ENCODE measurements around the gene ATP1B1. TPM values are rescaled to one million over a fixed set of nuclear protein-coding genes. Genes with fewer than 3 reads are reported as not detected.

ATP1B1 gene
- 26.1 TPM for polyA plus RNA-seq (2012; ENCODE audit: insufficient read length, low read depth)

DNA sequence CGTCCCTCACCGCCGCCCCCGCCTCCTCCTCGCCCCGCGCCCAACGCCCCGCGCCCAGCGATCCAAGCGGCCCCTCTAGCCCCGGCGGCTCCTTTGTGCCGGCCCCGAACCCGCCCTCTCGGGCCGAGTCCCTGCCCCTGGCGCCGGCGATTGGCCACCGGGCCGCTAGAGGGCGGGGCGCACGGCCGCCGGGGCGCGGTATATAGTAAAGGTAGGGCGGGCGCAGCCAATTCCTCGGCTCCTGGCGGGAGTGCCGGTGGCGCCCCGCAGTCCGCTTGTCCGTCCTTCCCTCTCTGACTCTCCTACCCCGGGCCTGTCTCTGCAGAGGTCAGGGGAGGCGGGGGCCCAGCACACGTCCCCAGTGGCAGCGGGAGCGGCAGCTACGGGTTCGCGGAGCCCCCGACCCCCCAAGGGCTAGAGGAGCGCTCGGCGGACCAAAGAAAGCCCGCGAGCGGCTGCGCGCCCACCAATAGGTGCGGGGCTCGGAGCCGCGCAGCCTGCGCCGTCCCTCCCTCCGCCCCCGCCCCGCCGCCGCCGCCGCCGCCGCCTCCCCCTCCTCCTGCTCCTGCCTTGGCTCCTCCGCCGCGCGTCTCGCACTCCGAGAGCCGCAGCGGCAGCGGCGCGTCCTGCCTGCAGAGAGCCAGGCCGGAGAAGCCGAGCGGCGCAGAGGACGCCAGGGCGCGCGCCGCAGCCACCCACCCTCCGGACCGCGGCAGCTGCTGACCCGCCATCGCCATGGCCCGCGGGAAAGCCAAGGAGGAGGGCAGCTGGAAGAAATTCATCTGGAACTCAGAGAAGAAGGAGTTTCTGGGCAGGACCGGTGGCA, at the start of gene ATP1B1:
Gene ATP1B1, plus strand, starts transcription at position 596 of the 826 bp plus-strand sequence. Its CDS starts 140 bp downstream, at position 736.
- TF ChIP-seq POLR2AphosphoS5 (IDR thresholded peaks at IDR 0.05; ENCODE audit: low read depth, low read length) (peak; percentile 89), TAF1 (IDR thresholded peaks at IDR 0.05; ENCODE audit: borderline replicate concordance, insufficient read depth, low read length) (peak; percentile 46; the same call in 1 of the 2 replicates), SIN3A (IDR thresholded peaks at IDR 0.05; ENCODE audit: borderline replicate concordance, insufficient read depth, low read length) (no peak), FOXP2 (optimal IDR thresholded peaks at IDR 0.05; ENCODE audit: borderline replicate concordance, extremely low read depth, extremely low read length, insufficient read depth) (peak; percentile 61)

GRCh38 chr1:169059421-169059820, 47.1 kb upstream of the ATP1B1 start:
- TF ChIP-seq REST (IDR thresholded peaks at IDR 0.05; ENCODE audit: insufficient read depth in 1 of 2, low read depth in 2 of 2, low read length in 2 of 2) = no peak
- TF ChIP-seq SIN3A (IDR thresholded peaks at IDR 0.05; ENCODE audit: borderline replicate concordance, insufficient read depth, low read length) = no peak
- no peak for TF ChIP-seq POLR2AphosphoS5 (IDR thresholded peaks at IDR 0.05; ENCODE audit: low read depth, low read length)
- TF ChIP-seq TAF1 (IDR thresholded peaks at IDR 0.05; ENCODE audit: borderline replicate concordance, insufficient read depth, low read length) = no peak
- no peak for TF ChIP-seq FOXP2 (optimal IDR thresholded peaks at IDR 0.05; ENCODE audit: borderline replicate concordance, extremely low read depth, extremely low read length, insufficient read depth)

DNA sequence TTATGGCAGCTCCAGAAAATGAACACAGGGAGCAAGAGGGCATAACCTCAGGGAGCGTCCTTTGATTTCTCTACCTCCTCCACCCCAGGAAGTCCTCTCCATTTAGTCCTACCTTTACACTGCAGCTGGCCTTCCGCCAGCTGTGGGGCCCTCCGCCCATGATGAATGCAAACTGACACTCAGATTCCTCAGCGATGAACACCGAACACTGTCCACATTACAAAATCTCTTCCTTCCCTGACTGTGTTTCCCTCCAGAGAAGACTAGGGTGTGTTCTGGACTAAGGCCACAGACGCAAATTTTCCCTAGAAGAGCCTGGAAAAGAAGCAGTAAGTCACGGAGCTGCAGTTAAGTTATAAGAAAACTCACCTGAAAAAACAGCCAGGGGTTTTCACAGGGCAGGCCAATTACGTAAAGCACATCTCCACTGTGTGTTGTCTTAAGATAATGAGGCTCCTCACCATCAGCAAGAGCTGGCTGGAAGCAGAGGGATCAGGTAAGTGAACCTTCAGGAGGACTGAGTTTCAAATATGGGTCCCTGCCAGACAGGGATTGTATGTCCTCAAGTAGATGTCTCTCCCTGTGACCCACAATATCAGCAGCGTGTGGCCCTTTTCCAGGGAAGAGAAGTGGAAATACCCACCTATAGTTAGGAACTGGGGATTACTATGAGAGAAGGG, 46.3 kb upstream of the ATP1B1 start:
- TF ChIP-seq SIN3A (IDR thresholded peaks at IDR 0.05; ENCODE audit: borderline replicate concordance, insufficient read depth, low read length) = no peak
- no peak for TF ChIP-seq FOXP2 (optimal IDR thresholded peaks at IDR 0.05; ENCODE audit: borderline replicate concordance, extremely low read depth, extremely low read length, insufficient read depth)
- no peak for TF ChIP-seq POLR2AphosphoS5 (IDR thresholded peaks at IDR 0.05; ENCODE audit: low read depth, low read length)
- TF ChIP-seq TAF1 (IDR thresholded peaks at IDR 0.05; ENCODE audit: borderline replicate concordance, insufficient read depth, low read length) = no peak
- no peak for TF ChIP-seq REST (IDR thresholded peaks at IDR 0.05; ENCODE audit: insufficient read depth in 1 of 2, low read depth in 2 of 2, low read length in 2 of 2)

DNA sequence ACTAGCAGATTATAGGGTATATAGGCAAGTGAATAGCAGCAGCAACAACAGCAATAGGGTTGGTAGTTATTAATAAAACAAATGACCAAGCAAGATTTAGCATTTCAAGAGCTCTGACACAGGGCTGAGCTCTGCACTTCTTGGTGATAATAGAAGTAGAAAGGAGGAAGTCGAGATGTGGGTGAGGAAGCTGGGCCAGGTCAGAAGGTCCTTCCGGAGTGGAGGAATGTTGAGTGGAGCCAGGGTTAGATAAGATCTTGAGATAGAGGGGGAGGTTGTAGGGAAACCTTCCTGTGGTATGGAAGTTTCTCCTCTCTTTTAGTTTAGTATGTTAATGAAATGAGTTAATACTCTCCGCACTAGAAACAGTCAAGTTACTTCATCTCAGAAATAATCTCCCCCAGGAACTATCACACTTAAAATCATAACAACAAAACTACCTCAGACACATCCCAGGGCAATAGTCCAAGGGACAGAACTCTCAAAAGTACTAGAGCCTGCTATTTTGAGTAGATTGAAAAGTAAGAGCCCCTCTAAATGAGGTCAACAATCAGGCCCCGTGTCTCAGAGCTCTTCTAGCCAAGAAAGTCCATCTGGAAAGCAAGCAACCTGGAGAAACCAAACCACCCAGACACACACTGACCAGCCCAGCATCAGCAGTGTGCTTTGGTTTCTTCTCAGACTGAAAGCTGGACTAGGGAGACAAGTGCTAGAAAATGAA, 45.4 kb upstream of the ATP1B1 start:
- TF ChIP-seq FOXP2 (optimal IDR thresholded peaks at IDR 0.05; ENCODE audit: borderline replicate concordance, extremely low read depth, extremely low read length, insufficient read depth) (no peak), REST (IDR thresholded peaks at IDR 0.05; ENCODE audit: insufficient read depth in 1 of 2, low read depth in 2 of 2, low read length in 2 of 2) (peak in 1 of 2 experiments; percentile 61; a peak in 1 of 4 replicates)

GRCh38 chr1:169062152-169062551, 44.3 kb upstream of the ATP1B1 start:
- TF ChIP-seq POLR2AphosphoS5 (IDR thresholded peaks at IDR 0.05; ENCODE audit: low read depth, low read length) (no peak), FOXP2 (optimal IDR thresholded peaks at IDR 0.05; ENCODE audit: borderline replicate concordance, extremely low read depth, extremely low read length, insufficient read depth) (no peak), REST (IDR thresholded peaks at IDR 0.05; ENCODE audit: insufficient read depth in 1 of 2, low read depth in 2 of 2, low read length in 2 of 2) (no peak), SIN3A (IDR thresholded peaks at IDR 0.05; ENCODE audit: borderline replicate concordance, insufficient read depth, low read length) (no peak), TAF1 (IDR thresholded peaks at IDR 0.05; ENCODE audit: borderline replicate concordance, insufficient read depth, low read length) (no peak)

Measured in PFSK-1 (cell line).